ENCODE results near the gene C2CD4C.
"Not testable (repeated sequence)": the region's sequence is repeated elsewhere in the genome, so short reads cannot be mapped to it uniquely, and the experiment has no call there.

C2CD4C gene

GRCh38 chr19:390386-391206, 18.4 kb downstream of the C2CD4C start:
- DNase-seq (ENCODE audit: extremely low read depth, low read depth): no peak
- TF ChIP-seq CTCF (IDR thresholded peaks at IDR 0.05; ENCODE audit: low read depth, low read length, missing control alignments): no peak
- no peak overlapping the region for H3K4me3 ChIP-seq (replicated peaks; ENCODE audit: low read depth, low read length)

DNA sequence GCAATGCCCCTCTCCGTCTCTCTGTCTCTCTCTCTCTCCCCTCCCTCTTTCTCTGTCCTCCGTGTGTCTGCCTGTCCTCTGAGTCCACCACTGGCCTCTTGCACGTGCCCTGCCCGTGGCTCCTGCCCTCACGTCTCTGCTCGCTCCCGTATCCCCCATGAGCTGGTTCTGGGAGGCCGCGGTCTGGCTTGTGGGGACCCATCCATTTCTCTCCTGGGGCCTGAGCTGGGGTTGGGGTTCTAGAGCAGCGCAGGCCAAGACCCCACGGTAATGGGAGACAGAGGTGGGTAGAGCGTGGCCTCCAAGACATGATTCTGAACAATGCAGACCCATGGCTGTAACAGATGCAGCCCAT, 19.0 kb downstream of the C2CD4C start:
- DNase-seq (ENCODE audit: extremely low read depth, low read depth): no peak
- H3K4me3 ChIP-seq (replicated peaks; ENCODE audit: low read depth, low read length): no peak overlapping the region
- TF ChIP-seq CTCF (IDR thresholded peaks at IDR 0.05; ENCODE audit: low read depth, low read length, missing control alignments): no peak

DNA sequence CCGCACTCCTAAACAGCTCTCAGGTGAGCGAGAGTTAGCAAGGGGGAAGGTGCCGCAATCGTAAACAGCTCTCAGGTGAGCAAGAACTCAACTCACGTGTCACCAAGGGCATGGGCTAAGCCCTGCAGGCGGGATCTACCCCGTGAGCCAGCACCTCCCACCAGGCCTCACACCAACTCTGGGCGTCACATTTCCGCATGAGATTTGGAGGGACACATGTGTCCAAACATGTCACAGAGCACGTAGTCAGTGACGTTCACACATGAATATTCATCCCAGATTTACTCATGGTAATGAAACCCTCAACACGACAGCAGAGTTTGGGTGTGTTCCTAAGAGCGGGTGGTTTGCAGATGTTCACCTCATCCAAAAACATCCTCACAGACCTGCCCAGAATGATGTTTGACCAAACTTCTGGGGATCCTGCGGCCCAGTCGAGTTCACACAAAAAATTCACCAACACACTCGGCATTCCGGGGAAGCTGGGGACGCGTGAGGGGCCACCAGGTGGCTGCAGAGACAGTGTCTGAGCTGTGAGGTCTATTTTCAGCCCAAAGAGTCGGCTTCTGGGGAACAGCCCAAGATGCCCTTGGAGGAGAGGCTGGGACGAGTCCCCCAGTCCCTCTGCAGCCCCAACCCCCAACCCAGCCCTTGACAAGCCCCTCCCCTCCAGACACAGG, 19.6 kb downstream of the C2CD4C start:
- no peak for DNase-seq (ENCODE audit: extremely low read depth, low read depth)

GRCh38 chr19:388691-389090, 20.3 kb downstream of the C2CD4C start:
- H3K4me3 ChIP-seq (replicated peaks; ENCODE audit: low read depth, low read length): no peak overlapping the region
- no peak for DNase-seq (ENCODE audit: extremely low read depth, low read depth)
- no peak for TF ChIP-seq CTCF (IDR thresholded peaks at IDR 0.05; ENCODE audit: low read depth, low read length, missing control alignments)

More for the DNA sequence above, 19.6 kb downstream of the C2CD4C start:
- no peak for TF ChIP-seq CTCF (IDR thresholded peaks at IDR 0.05; ENCODE audit: low read depth, low read length, missing control alignments)
- no peak overlapping the region for H3K4me3 ChIP-seq (replicated peaks; ENCODE audit: low read depth, low read length)

GRCh38 chr19:387777-388176, 21.2 kb downstream of the C2CD4C start:
- TF ChIP-seq CTCF (IDR thresholded peaks at IDR 0.05; ENCODE audit: low read depth, low read length, missing control alignments): no peak
- no peak for DNase-seq (ENCODE audit: extremely low read depth, low read depth)
- H3K4me3 ChIP-seq (replicated peaks; ENCODE audit: low read depth, low read length): no peak overlapping the region

- DNase-seq (ENCODE audit: extremely low read depth, low read depth); H3K4me3 ChIP-seq (replicated peaks; ENCODE audit: low read depth, low read length): not testable (repeated sequence)
Measured at GRCh38 chr19:386632-387301, 22.2 kb downstream of the C2CD4C start.

DNA sequence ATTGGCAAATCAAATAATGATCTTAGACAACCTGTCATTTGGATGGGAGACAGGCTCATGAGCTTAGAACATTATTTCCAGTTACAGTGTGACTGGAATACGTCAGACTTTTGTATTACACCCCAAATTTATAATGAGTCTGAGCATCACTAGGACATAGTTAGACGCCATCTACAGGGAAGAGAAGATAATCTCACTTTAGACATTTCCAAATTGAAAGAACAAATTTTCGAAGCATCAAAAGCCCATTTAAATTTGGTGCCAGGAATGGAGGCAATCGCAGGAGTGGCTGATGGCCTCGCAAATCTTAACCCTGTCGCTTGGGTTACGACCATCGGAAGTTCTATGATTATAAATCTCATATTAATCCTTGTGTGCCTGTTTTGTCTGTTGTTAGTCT, 22.8 kb downstream of the C2CD4C start:
- not testable (repeated sequence) for H3K4me3 ChIP-seq (replicated peaks; ENCODE audit: low read depth, low read length); DNase-seq (ENCODE audit: extremely low read depth, low read depth)

All from HFF-Myc (cell line).